GM18907 (cell line): Measurements from ENCODE around the gene IPO11.

Experiments used
- ATAC-seq: cut with Tn5 transposase; IDR thresholded peaks from one replicate; pipeline ENCODE4 v1.9.1; 2021; ENCODE audit warnings: mild to moderate bottlenecking, moderate library complexity; ENCODE audit not compliant: unreplicated experiment

The IPO11 gene

DNA sequence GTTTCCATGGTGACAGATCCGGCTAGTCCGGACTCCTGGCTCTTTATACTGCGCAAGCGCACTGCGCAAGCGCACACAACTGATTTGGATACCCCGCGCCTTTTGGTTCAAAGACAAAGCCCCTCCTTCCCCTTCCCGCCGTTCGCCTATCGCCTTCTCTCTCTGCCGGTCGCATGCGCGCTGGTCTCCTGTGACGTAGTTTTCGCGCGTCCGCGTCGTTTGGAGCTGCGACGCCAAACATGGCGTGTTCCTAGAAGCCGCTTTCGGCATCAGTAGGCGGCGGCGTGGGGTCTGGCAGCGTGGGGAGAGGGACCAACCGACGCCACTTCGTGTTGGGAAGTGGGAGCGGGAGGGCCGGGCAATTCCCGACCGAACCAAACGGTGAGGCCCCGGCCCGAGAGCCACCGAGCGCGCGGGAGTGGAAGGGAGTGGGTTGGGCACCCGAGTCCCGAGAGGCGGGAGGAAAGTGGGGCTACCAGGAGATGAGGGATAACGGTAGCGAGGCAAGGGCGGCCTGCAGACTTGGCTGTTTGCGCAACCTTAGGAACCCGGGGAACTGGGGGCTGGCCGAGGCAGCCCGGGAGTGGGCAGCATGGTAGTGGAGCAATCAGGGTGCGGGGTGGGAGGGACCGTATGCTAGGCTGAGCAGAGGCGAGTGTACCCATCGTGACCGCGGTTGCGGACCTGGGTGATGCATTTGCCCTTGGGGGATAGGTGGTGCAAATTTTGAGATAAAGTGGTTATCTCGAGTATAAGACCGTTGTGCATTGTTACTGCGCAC lies at the start of gene IPO11:
Gene IPO11 (plus strand): TSS at position 215 of the 781 bp plus-strand sequence. CDS start 24,517 bp downstream, outside the sequence.
- ATAC-seq = peak; percentile 95

DNA sequence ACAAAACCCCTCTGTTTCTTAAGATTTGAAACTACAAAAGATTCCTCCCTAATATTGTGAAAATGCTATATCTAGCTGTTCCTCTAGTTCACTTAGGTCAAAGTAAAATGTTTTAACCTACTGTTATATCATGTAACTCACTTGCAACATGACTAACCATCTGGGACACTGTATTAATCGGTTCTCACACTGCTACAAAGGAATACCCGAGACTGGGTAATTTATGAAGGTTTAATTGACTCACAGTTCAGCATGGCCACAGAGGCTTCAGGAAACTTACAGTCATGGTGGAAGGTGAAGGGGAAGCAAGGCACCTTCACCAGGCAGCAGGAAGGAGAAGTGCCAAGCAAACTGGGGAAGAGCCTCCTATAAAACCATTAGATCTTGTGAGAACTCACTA lies 43.5 kb upstream of the IPO11 start:
- no peak for ATAC-seq

DNA sequence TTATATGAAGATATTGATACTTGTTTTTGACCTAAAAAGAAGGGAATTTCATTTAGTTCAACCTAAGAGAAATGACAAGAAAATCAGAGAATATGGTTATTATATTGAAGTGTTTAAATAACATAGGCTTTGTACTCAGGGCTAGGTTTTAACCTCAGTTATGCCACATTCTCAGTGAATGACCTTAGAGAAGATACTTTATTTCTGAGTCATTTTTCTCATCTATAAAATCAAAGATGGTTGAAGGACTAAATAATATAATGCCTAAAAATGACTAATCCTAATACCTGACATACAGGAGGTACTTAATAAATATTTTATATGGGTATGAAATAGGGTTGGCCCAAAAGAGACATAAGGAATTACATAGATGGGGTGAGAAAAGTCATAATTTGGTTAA lies 41.2 kb upstream of the IPO11 start:
- no peak for ATAC-seq

GRCh38 chr5:62372600-62372999 lies 40.0 kb upstream of the IPO11 start:
- no peak for ATAC-seq

- no peak for ATAC-seq
These were observed 39.2 kb upstream of the IPO11 start for GRCh38 chr5:62373382-62373781.

- no peak for ATAC-seq
These were observed 38.5 kb upstream of the IPO11 start for GRCh38 chr5:62374090-62374489.

- ATAC-seq = no peak
These were observed 36.9 kb upstream of the IPO11 start for GRCh38 chr5:62375627-62376026.

- no peak for ATAC-seq
These were observed 36.5 kb upstream of the IPO11 start for GRCh38 chr5:62376064-62376463.

DNA sequence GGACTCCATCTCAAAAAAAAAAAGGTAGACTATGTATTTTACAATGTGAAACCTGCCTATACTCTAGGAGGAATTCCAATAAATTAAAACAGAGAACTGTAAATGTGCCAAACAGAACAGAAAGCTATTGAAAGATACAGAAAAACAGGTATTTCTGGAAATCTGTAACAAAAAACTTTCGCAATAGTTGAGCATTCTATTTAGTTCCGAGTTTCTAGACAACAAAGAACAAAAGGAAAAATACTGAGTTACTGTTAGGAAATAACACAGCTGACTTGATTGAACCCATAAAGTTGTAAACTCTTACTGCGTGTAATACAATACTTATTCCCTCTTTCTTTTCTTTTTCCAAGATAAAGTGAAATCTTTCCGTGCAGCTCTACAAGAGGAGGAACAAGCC lies 27.4 kb upstream of the IPO11 start:
- no peak for ATAC-seq

DNA sequence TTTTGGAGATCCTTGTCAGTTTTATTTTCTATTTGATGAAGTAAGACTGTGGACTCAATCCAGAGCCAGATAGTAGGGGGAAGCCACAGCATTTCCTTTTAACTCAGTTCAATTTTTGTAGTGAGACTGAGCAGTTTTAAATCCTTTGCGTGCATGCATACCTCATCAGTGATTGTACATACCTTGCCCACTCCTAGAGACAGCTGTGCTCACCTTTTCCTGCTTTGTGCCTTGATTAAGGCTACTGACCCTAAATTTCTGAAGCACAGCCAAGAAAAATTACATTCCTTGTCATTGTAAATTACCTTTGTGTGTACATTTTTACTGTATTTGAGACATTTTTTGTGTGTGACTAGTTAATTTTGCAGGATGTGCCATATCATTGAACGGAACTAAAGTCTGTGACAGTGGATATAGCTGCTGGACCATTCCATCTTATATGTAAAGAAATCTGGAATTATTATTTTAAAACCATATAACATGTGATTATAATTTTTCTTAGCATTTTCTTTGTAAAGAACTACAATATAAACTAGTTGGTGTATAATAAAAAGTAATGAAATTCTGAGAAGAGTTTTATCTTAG lies 26.7 kb upstream of the IPO11 start:
- ATAC-seq = no peak

- ATAC-seq = no peak
These were observed 25.7 kb upstream of the IPO11 start for GRCh38 chr5:62386824-62387223.

DNA sequence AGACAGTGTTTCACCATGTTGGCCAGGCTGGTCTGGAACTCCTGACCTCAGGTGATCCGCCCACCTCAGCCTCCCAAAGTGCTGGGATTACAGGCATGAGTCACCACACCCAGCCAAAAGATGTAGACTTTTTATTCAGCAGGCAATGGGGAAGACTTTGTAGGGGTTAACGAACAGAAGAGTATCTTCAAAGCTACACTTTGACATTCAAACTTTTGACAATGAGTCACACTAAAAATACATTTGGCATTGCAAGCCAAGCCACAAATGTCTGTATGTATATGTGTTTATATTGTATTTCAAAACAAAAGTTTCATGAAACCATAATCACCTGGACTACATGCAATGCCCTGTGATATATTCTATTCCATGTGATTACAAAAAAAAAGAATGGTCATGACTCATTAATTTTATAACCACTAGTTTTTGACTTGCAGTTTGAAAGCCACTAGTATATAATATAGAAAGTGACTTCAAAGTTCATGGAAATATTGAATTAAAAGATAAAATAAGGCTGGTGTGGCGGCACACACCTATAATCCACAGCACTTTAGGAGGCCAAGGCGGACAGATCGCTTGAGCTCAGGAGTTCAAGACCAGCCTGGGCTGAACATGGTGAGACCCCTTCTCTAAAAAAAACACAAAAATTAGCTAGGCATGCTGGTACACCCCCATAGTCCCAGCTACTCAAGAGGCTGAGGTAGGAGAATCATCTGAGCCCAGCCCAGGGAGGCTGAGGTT lies 17.2 kb upstream of the IPO11 start:
- no peak for ATAC-seq

GRCh38 chr5:62403411-62404250 lies 8.9 kb upstream of the IPO11 start, which contains the start of gene DIMT1:
Gene DIMT1, minus strand, starts transcription at chr5:62403905. Its CDS starts 133 bp downstream, at chr5:62403772.
- peak; percentile 99 for ATAC-seq

- no peak for ATAC-seq
These were observed 1.1 kb downstream of the IPO11 start for GRCh38 chr5:62413711-62414110.

DNA sequence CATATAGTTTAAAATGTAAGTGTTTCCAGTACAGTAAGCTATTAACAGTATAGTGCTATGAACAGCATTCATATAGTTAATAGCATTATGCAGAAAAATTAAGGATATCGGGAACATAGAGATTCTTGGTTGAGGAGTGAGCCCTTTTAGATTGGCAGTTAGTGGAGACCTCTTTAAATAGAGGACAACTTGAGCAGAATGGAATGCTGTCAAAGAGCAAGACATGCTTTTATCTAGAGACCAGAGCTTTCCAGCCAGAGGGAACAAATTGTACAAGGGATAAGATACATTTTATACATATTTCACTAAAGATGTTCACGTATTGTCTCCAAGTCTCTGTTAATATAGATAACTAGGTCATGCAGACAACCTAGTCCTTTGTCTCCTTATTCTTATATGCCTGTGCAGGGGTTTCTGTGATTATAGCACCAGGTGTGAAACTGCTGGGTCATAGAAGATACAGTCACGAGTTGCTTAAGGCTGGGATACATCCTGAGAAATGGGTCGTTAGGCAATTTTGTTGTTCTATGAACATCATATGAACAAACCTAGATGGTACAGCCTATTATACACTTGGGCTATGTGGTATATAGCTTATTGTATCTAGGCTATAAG lies 6.0 kb downstream of the IPO11 start:
- no peak for ATAC-seq

- ATAC-seq = no peak
These were observed 7.0 kb downstream of the IPO11 start for GRCh38 chr5:62419609-62420008.

DNA sequence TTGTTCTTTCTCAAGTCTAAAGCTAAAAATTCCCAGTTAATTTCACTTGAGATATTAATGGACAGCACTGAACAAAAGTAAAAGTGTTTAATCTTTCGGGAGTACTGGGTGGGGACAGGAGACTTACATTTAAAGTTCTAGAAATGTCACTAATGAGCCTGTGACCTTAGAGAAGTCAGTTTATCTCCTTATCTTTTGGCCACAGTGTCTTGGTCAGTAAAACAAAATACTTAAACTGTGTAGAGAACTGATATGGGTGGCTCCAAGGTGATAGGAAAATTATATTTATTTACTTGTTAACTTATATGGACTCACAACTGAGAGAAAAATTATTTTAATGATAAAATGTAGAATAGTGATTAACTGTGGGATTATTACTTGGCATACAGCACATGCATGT lies 8.9 kb downstream of the IPO11 start:
- ATAC-seq = no peak

- no peak for ATAC-seq
These were observed 12.2 kb downstream of the IPO11 start for GRCh38 chr5:62424763-62425162.

GRCh38 chr5:62431735-62432620 lies 19.4 kb downstream of the IPO11 start:
- no peak for ATAC-seq
